ENCODE data around the gene ATF5. TPM values are rescaled to one million over a fixed set of nuclear protein-coding genes. Genes with fewer than 3 reads are reported as not detected.

ATF5 gene
- total and polyA plus RNA-seq, 10 of the 15 experiments (the other 5 are each of a cell fraction or from before 2014, with no cell fraction given), result 9.1 to 133 (median 24.0) TPM

GRCh38 chr19:49929611-49930482, 842 bp downstream of the ATF5 start (continued):
- TF ChIP-seq CHD2 (IDR thresholded peaks at IDR 0.05; ENCODE audit: borderline replicate concordance, low read depth, low read length), result peak; percentile 20; the same call in 1 of the 2 replicates
- TF ChIP-seq POLR2A (IDR thresholded peaks at IDR 0.05; ENCODE audit: low read depth, low read length), result peak; percentile 94
- TF ChIP-seq NRF1 (conservative IDR thresholded peaks at IDR 0.05; ENCODE audit: low read depth, low read length), result no peak; the same call in 1 of the 2 replicates
- TF ChIP-seq SMARCA5 (IDR thresholded peaks at IDR 0.05), result peak; percentile 57
- no peak for TF ChIP-seq EP300 (IDR thresholded peaks at IDR 0.05; ENCODE audit: borderline replicate concordance in 1 of 2, control insufficient read depth in 1 of 2, low read depth in 2 of 2, low read length in 2 of 2)
- no peak for TF ChIP-seq CBX3 (IDR thresholded peaks at IDR 0.05; ENCODE audit: borderline replicate concordance, low read depth)
- peak; percentile 74; the same call in 1 of the 2 replicates for TF ChIP-seq HDGF (IDR thresholded peaks at IDR 0.05)
- TF ChIP-seq RELA (IDR thresholded peaks at IDR 0.05; ENCODE audit: borderline replicate concordance, partially characterized antibody), result no peak
- TF ChIP-seq BRCA1 (IDR thresholded peaks at IDR 0.05; ENCODE audit: low read depth, low read length), result no peak
- no peak for TF ChIP-seq E2F8 (IDR thresholded peaks at IDR 0.05; ENCODE audit: low read depth, partially characterized antibody)
- TF ChIP-seq IRF3 (IDR thresholded peaks at IDR 0.05), result no peak
- TF ChIP-seq BHLHE40 (IDR thresholded peaks at IDR 0.05; ENCODE audit: borderline replicate concordance in 1 of 2, low read depth in 2 of 2, low read length in 1 of 2), result peak; percentile 77 to 88
- TF ChIP-seq MXI1 (IDR thresholded peaks at IDR 0.05; ENCODE audit: low read depth, low read length), result peak; percentile 38; the same call in 1 of the 2 replicates
- no peak for TF ChIP-seq E4F1 (IDR thresholded peaks at IDR 0.05; ENCODE audit: borderline replicate concordance, partially characterized antibody)
- peak; percentile 46; the same call in 1 of the 2 replicates for TF ChIP-seq NFYB (IDR thresholded peaks at IDR 0.05; ENCODE audit: insufficient read depth, low read depth, low read length)
- TF ChIP-seq SP1 (IDR thresholded peaks at IDR 0.05; ENCODE audit: low read depth, low read length), result peak; percentile 8
- TF ChIP-seq WRNIP1 (IDR thresholded peaks at IDR 0.05; ENCODE audit: borderline replicate concordance, low read depth, low read length), result no peak
- TF ChIP-seq POU2F2 (IDR thresholded peaks at IDR 0.05; ENCODE audit: borderline replicate concordance, low read depth, low read length), result peak; percentile 91
- no peak for TF ChIP-seq IKZF2 (IDR thresholded peaks at IDR 0.05)
